ENCODE data around the gene HHAT. TPM values are rescaled to one million over a fixed set of nuclear protein-coding genes. Genes with fewer than 3 reads are reported as not detected.

The HHAT gene
- total and polyA plus RNA-seq, 2 of the 13 experiments (the other 11 are each of a cell fraction or from before 2014, with no cell fraction given), result 2.6 to 4.9 TPM

DNA sequence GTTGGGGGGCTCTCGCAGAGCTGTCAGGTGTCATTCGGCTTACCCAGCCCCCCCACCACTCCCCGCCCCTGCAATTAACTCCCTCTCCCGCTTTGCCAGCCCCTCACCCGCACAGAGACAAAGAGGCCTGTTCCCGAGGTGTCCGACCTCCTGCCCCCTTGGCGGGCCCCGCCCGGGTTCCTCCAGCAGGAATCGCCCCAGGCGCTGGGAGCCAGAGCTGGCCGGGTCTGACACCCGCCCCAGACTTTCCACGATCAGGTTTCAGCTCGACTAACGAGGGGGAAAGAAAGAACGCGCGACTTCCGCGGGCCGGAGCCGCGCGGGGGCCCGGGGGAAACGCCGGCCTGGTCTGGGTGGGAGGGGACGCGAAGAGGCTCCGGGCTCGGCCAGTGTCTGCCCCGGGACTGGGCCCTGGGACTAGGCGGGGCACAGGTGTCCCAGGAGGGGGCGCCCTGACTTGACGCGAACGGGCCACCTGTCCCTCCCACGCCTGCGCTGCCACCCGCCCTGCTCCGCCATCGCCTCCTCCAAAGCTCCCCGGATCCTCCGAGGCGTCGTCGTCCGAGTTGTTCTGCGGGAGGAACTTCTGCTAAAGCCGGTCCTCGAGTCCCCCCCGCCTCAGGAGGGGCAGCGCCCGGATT is 36.4 kb upstream of the HHAT start (continued):
- TF ChIP-seq, protein P1, sequence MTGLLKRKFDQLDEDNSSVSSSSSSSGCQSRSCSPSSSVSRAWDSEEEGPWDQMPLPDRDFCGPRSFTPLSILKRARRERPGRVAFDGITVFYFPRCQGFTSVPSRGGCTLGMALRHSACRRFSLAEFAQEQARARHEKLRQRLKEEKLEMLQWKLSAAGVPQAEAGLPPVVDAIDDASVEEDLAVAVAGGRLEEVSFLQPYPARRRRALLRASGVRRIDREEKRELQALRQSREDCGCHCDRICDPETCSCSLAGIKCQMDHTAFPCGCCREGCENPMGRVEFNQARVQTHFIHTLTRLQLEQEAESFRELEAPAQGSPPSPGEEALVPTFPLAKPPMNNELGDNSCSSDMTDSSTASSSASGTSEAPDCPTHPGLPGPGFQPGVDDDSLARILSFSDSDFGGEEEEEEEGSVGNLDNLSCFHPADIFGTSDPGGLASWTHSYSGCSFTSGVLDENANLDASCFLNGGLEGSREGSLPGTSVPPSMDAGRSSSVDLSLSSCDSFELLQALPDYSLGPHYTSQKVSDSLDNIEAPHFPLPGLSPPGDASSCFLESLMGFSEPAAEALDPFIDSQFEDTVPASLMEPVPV (CRISPR knock-in tag; IDR thresholded peaks at IDR 0.05), result no peak
- TF ChIP-seq, protein P2, sequence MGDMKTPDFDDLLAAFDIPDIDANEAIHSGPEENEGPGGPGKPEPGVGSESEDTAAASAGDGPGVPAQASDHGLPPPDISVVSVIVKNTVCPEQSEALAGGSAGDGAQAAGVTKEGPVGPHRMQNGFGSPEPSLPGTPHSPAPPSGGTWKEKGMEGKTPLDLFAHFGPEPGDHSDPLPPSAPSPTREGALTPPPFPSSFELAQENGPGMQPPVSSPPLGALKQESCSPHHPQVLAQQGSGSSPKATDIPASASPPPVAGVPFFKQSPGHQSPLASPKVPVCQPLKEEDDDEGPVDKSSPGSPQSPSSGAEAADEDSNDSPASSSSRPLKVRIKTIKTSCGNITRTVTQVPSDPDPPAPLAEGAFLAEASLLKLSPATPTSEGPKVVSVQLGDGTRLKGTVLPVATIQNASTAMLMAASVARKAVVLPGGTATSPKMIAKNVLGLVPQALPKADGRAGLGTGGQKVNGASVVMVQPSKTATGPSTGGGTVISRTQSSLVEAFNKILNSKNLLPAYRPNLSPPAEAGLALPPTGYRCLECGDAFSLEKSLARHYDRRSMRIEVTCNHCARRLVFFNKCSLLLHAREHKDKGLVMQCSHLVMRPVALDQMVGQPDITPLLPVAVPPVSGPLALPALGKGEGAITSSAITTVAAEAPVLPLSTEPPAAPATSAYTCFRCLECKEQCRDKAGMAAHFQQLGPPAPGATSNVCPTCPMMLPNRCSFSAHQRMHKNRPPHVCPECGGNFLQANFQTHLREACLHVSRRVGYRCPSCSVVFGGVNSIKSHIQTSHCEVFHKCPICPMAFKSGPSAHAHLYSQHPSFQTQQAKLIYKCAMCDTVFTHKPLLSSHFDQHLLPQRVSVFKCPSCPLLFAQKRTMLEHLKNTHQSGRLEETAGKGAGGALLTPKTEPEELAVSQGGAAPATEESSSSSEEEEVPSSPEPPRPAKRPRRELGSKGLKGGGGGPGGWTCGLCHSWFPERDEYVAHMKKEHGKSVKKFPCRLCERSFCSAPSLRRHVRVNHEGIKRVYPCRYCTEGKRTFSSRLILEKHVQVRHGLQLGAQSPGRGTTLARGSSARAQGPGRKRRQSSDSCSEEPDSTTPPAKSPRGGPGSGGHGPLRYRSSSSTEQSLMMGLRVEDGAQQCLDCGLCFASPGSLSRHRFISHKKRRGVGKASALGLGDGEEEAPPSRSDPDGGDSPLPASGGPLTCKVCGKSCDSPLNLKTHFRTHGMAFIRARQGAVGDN (CRISPR knock-in tag; IDR thresholded peaks at IDR 0.05), result peak; percentile 25; the same call in 1 of the 2 replicates
- TF ChIP-seq ZNF263 (CRISPR knock-in tag; IDR thresholded peaks at IDR 0.05) (no peak), ZNF205 (CRISPR knock-in tag; IDR thresholded peaks at IDR 0.05) (no peak), SRSF1 (optimal IDR thresholded peaks at IDR 0.05; ENCODE audit: low read depth, low read length) (peak; percentile 50), MLLT10 (CRISPR knock-in tag; IDR thresholded peaks at IDR 0.05) (no peak)
- TF ChIP-seq, protein P3, sequence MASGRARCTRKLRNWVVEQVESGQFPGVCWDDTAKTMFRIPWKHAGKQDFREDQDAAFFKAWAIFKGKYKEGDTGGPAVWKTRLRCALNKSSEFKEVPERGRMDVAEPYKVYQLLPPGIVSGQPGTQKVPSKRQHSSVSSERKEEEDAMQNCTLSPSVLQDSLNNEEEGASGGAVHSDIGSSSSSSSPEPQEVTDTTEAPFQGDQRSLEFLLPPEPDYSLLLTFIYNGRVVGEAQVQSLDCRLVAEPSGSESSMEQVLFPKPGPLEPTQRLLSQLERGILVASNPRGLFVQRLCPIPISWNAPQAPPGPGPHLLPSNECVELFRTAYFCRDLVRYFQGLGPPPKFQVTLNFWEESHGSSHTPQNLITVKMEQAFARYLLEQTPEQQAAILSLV (CRISPR knock-in tag; IDR thresholded peaks at IDR 0.05; ENCODE audit: borderline replicate concordance), result no peak
- TF ChIP-seq, protein P4, sequence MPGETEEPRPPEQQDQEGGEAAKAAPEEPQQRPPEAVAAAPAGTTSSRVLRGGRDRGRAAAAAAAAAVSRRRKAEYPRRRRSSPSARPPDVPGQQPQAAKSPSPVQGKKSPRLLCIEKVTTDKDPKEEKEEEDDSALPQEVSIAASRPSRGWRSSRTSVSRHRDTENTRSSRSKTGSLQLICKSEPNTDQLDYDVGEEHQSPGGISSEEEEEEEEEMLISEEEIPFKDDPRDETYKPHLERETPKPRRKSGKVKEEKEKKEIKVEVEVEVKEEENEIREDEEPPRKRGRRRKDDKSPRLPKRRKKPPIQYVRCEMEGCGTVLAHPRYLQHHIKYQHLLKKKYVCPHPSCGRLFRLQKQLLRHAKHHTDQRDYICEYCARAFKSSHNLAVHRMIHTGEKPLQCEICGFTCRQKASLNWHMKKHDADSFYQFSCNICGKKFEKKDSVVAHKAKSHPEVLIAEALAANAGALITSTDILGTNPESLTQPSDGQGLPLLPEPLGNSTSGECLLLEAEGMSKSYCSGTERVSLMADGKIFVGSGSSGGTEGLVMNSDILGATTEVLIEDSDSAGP (CRISPR knock-in tag; IDR thresholded peaks at IDR 0.05; ENCODE audit: borderline replicate concordance), result 0 out of 2 replicates have a peak, but pooled peaks have one; percentile 49
- TF ChIP-seq, protein P5, sequence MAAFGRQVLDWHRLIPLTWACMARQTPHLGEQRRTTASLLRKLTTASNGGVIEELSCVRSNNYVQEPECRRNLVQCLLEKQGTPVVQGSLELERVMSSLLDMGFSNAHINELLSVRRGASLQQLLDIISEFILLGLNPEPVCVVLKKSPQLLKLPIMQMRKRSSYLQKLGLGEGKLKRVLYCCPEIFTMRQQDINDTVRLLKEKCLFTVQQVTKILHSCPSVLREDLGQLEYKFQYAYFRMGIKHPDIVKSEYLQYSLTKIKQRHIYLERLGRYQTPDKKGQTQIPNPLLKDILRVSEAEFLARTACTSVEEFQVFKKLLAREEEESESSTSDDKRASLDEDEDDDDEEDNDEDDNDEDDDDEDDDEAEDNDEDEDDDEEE (CRISPR knock-in tag; IDR thresholded peaks at IDR 0.05), result no peak
